HG03354 (cell line): ENCODE results near the gene CDH2.
"Not testable (repeated sequence)": the region's sequence is repeated elsewhere in the genome, so short reads cannot be mapped to it uniquely, and the experiment has no call there.

Experiments used
- ATAC-seq: cut with Tn5 transposase; IDR thresholded peaks from one replicate; pipeline ENCODE4 v1.9.1; 2021; ENCODE audit warnings: mild to moderate bottlenecking; ENCODE audit not compliant: unreplicated experiment, poor library complexity, severe bottlenecking

The CDH2 gene

GRCh38 chr18:27956001-27956640 is 220.8 kb downstream of the CDH2 start:
- no peak for ATAC-seq

- ATAC-seq: no peak
These were observed 222.7 kb downstream of the CDH2 start for GRCh38 chr18:27954226-27954625.

DNA sequence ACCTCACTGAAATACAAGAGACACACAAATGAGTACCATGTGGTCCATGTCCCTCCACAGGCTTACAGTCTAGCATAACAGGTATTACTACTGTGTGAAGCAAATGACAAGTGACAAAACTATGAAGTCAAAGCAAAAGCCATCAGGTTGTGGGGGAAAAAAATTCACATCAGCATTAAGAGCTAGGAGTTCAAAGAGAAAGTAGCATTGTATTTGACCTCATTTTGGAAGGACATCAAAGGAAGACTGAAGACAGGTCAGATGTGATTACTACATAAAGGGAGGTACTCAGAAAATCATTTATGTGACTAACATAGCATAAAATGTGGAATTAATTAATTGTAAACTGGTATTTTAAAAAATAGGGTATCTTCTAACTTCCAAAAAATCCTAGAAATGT is 224.2 kb downstream of the CDH2 start:
- no peak for ATAC-seq

GRCh38 chr18:27950648-27951228 is 226.2 kb downstream of the CDH2 start:
- ATAC-seq: no peak

- ATAC-seq: no peak
These were observed 227.9 kb downstream of the CDH2 start for GRCh38 chr18:27948986-27949385.

DNA sequence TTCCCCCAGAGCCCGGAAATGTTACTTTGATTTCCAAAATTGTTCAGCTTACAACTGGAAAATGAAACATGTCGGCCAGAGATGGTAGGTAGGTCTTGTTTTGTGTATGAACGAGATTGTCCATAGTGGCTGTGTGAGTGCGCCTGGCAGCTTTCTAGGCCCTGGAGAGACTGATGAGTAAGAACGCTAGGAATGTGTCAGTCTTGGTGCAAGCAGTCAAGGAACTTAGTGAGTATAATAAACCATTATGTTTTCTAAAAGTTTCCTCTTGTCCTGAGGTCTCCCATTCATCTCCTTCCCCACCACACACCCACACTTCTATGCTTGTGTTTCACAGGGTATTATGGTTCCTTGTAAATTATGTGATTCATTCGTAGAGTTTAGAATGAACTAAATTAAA is 234.2 kb downstream of the CDH2 start:
- ATAC-seq: no peak

DNA sequence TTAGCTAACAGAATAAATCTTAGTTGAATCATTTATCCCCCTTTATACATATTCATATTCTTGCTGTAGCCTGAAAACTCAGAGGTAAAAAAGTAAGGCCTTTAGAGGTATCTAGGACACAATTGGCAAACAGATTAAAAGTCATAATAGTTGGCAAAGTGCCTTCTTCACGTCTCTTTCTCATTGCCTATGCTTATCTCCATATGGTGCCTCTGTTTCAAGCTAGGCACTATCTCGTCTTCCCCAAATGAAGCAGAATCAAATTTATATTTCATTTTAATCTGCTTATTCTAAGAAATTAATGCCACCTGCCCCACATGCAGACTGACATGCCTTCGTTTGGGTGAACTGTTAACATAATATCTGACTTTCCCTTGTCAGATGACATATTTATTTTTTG is 245.4 kb downstream of the CDH2 start:
- ATAC-seq: no peak

DNA sequence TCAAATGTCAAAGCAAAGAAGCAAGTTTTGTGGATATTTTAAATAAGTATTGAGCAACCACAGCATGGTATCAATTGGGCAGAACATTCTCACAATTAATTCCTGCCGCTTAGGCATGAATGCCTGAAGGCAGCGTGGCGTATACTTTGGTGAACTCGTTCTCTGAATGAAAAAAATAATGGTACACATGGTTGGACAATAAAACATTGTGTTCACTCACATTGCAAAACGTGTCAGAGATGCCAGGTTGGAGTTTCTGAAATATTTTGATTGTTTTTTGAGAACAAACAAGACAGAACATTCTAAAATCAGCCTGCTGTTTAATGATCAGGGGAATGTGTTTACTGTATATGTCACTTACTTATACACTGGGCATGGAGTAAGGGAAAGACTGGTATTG is 254.2 kb downstream of the CDH2 start:
- no peak for ATAC-seq

- no peak for ATAC-seq
These were observed 254.8 kb downstream of the CDH2 start for GRCh38 chr18:27921904-27922751.

DNA sequence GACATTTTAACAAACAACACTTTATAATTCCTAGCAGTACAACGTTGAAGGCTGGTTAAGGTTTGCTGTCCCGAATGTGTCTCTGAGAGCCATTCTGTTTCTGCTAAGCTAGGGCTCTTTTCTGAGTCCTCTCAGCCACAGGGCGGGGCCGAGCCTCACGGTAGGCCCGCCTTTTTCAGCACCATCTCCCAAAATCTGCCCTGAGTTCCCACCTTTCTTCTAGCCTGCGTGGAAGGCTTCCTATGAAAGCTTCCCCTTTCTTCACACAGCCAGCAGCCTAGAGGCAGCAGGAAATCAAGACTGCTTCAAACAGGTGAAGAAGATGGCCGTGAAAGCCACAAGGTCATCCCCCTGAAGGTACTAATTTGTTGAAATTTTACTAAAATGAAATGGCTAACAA is 255.5 kb downstream of the CDH2 start:
- no peak for ATAC-seq

DNA sequence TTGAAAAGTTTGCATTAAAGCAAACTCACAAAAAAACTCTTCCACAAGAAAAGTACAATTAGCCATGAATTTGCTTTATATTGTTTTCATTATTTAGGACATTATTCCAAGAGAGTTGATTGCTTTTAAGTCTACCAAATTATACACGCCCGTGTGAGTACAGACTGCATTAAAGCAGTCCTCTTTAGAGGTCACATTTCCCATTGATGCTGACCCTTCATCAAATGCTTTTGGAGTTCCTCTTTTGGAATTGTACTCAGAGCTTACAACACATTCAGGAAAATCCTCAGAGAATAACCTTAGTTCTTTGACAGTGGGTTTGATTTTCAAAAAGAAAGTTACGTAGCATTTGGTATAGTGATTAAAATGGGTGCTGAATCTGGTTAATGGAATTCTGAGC is 256.1 kb downstream of the CDH2 start:
- no peak for ATAC-seq

- ATAC-seq: not testable (repeated sequence)
These were observed 270.7 kb downstream of the CDH2 start for GRCh38 chr18:27906189-27906588.

- ATAC-seq: no peak
These were observed 273.0 kb downstream of the CDH2 start for GRCh38 chr18:27903906-27904305.

DNA sequence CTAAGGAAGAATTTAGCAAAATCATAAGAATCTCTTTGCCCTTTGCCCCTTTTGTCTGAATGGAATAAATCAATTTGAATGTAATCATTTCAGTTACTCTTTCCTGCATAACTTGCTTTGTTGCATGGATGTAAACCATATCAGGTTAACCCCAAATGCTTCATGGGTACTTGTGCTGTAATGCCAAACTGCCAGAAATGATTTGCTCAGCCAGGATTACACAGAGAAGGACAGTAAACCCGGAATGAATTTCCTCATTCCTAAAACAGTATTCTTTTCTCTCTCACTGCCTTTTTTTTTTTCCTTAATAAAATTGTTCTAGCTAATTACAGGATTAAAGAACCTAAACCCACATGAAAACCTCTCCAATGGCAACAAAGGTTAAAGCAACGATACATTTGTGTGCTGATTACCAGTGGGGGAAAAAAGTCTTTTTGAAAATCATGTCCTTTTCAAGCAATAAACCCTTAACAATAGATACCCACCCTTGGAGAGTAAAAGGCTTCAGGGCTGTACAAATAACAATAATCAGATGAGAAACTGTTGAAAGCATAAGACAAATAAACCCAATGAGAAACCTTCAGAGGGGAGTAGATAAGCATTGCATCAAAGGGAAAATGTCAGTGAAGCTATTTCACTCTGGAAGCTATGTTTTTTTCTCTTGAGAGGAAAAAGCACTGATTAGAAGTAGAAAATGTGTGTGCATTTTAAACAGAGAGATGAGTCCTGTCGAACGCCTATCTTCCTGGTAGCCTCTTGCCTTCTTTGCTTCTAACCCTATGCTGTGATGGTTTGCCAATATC is 275.3 kb downstream of the CDH2 start:
- no peak for ATAC-seq
